ENCODE results near the gene FNIP1.
"Not testable (repeated sequence)": the region's sequence is repeated elsewhere in the genome, so short reads cannot be mapped to it uniquely, and the experiment has no call there.

The FNIP1 gene

DNA sequence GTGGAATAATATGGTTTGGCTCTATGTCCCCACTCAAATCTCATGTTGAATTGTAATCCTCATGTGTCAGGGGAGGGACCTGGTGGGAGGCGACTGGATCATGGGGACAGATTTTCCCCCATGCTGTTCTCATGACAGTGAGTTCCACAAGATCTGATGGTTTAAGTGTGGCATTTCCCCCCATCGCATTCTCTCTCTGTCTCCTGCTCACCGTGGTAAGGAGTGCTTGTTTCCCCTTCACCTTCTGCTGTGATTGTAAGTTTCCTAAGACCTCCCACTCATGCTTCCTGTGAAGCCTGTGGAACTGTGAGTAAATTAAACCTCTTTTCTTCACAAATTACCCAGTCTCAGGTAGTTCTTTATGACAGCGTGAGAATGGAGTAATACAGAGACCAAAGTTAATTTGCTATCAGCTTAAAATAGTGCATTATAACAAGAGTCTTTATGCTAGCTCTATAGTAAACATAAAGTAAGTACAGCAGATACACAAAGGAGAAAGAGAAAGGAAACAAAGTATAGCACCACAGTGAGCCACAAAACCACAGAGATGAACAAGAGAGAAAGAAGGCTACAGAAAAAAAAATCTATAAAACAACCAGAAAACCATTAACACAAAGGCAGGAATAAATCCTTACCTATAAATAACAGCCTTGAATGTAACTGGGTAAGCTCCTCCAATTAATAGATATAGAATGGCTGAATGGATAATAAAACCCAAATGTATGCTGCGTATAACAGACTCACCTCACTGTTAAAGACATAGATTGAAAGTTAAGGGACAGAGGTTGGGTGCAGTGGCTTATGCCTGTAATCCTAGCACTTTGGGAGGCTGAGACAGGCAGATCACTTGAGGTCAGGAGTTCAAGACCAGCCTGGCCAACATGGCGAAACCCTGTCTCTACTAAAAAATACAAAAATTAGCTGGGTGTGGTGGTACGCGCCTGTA is 201.5 kb downstream of the FNIP1 start:
- no peak for DNase-seq

DNA sequence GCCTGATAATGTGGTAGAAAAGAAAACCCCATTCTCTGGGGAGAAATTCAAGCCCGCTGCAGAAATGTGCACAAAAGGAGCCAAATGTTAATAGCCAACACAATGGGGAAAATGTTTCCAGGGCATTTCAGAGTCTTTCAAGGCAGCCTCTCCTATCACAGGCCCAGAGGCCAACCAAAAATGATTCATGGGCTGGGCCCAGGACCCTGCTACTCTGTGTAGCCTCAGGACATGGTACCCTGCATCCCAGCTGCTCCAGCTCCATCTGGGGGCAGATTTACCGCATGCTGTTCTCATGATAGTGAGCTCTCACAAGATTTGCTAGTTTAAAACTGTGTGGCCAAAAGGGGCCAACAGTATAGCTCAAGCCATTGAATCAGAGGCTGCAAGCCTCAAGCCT is 202.9 kb downstream of the FNIP1 start:
- DNase-seq: no peak

GRCh38 chr5:131593436-131593835 is 203.4 kb downstream of the FNIP1 start:
- DNase-seq: not testable (repeated sequence)

All from NCI-H187 (cell line).